Heart right ventricle (tissue), 16 donors: ENCODE data around the gene CALY. TPM values are rescaled to one million over a fixed set of nuclear protein-coding genes. Genes with fewer than 3 reads are reported as not detected.

Source experiments
- ATAC-seq, 8 donors: fragments of 200-7000 bp; cut with Tn5 transposase; one replicate each; pipeline ENCODE4 v1.9.1; 2020; ENCODE audit warnings: mild to moderate bottlenecking in 8 of 8, moderate library complexity in 8 of 8, moderate number of reproducible peaks in 1 of 8
- DNase-seq, 2 donors: peaks; one replicate each; pipeline ENCODE4 v3.0.0-alpha.2; 2020
- H3K27ac ChIP-seq, 10 donors: fragments of 200-600 bp; sonication (generic) in 2 of 10; one replicate each; pipeline versions ENCODE4 v1.5.0 to v1.8.0; 2020 to 2022; ENCODE audit warnings: mild to moderate bottlenecking in 3 of 10
- H3K27me3 ChIP-seq, 7 donors: fragments of 200-600 bp; one replicate each; pipeline ENCODE4 v1.8.0; 2021 to 2022; ENCODE audit warnings: mild to moderate bottlenecking in 2 of 7
- H3K36me3 ChIP-seq, 9 donors: fragments of 200-600 bp; sonication (generic) in 1 of 9; one replicate each; pipeline versions ENCODE4 v1.5.0 to v1.8.0; 2020 to 2022; ENCODE audit warnings: mild to moderate bottlenecking in 2 of 9
- H3K4me1 ChIP-seq, 9 donors: fragments of 200-600 bp; sonication (generic) in 1 of 9; one replicate each; pipeline versions ENCODE4 v1.5.0 to v1.8.0; 2020 to 2022; ENCODE audit warnings: mild to moderate bottlenecking in 4 of 9
- H3K4me3 ChIP-seq, 10 donors: fragments of 200-600 bp; sonication (generic) in 2 of 10; one replicate each; pipeline versions ENCODE4 v1.5.0 to v1.8.0; 2020 to 2022; ENCODE audit warnings: mild to moderate bottlenecking in 7 of 10, moderate library complexity in 2 of 10
- H3K9me3 ChIP-seq, 11 donors: fragments of 200-600 bp in 10 of 11; sonication (generic) in 2 of 11; one replicate each; pipeline versions ENCODE4 v1.5.0 to v1.8.0; 2013 to 2022; ENCODE audit warnings: mild to moderate bottlenecking in 2 of 11, control low read depth in 1 of 11, moderate library complexity in 1 of 11
- WGBS, 2 donors: extraction: QIAGEN DNeasy Blood & Tissue Kit; methylation state at CpG; one replicate each; pipeline ENCODE4 v1.1.7; 2013; ENCODE audit warnings: inconsistent platforms in 1 of 2; 5-methylcytosine and 5-hydroxymethylcytosine counted together
- intact Hi-C, 10 donors: fragments of 100-400 bp; cut with DNase I; formaldehyde crosslinking; loops; one replicate each; pipeline versions ENCODE4 v1.11.1 to v1.14.2; 2022
- polyA plus RNA-seq, 2 donors: library from polyadenylated mRNA; stranded (reverse); fragments of 200-250 nt; gene quantifications; one replicate each; pipeline ENCODE4 v1.2.3, GENCODE V29; 2013
- total RNA-seq, 10 donors: library from RNA; stranded (reverse); fragmentation: NEBNext Ultra II Directional in 3 of 10; extraction: Animal tissue kit (Norgen Biotek cat#: 25700) in 3 of 10; gene quantifications; one replicate each; pipeline versions ENCODE4 v1.2.1 to v1.2.4, GENCODE V29; 2021 to 2023
- TF ChIP-seq, protein P1 (sequence below), 9 donors: fragments of 200-600 bp; sonication (generic) in 2 of 9; IDR thresholded peaks; one replicate each; pipeline versions ENCODE4 v1.5.0 to v1.8.0; 2021 to 2022; ENCODE audit warnings: antibody characterized with exemption in 9 of 9, mild to moderate bottlenecking in 5 of 9, moderate library complexity in 1 of 9
- donor health status: Arrhythmogenic right ventricular cardiomyopathy.
- donor health status: ischemic (EF 13 %, LVEDD 7.1; RV severe dilation, severe dysfunction).
- donor health status: healthy with polysubstance abuse.
- donor health status: DM: no; HTN: yes; CAD: no.
- donor health status: DM: no; HTN: no; CAD: no.
- donor health status: ischemic (EF 25% LVEDD 6.9; RV normal size, moderate dysfunction).
- donor health status: ischemic (EF 25% LVEDD 5.7; RV mildly dilated, moderate dysfunction).
- donor health status: healthy.
- donor health status: DM: yes; HTN: yes; CAD: no.
- donor health status: Ischemic cardiomyopathy.
- donor health status: ischemic (EF 35%, LVEDD 5.7; RV mildly dilated, moderate dysfunction).
- donor health status: nonischemic (EF 11% LVEDD 7.7; RV severe dilation, severe dysfunction).
- donor health status: DM: yes; HTN: yes; CAD: no.
- donor health status: PGD.
- donor health status: ischemic (EF 29% LVEDD 5.4; RV normal size, mild dysfunction).
- donor health status: nonischemic (EF 23%, LVEDD 6.1; RV moderate dilation, normal function).

Gene CALY
- total and polyA plus RNA-seq, 12 donors = 0.09 to 0.77 TPM; not detected in 10

DNA sequence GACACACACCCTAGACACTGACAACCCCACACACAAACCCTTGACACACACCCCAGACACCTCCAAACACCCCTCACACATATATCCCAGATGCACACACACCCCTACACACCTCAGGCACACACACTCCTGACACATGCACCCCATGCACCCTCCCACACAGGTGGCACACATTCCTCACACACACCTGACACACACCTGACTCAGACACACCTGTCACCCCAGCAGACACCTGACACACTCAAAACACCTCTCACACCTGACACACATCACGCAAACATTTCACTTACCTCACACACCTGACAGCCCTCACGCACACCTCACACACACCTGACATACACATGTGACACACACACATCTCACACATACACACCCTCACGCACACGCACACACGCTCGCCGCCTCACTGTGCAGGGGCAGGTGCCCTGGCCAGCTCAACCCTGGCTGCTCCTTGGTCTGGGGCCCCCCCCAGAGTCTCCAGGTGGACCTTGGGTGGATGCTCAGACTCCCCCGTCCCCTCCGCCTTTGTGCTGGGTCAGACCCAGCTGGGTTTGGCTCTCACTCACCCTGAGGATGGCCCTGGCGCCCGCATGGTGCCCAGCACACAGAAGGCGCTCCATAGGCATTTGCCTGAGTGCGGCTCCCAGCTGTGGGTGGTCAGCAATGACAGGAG lies 3.1 kb upstream of the CALY start:
- H3K4me3 ChIP-seq = no peak overlapping the region
- intact Hi-C loops = loop anchor here in 1 of 10 donors (10.0 kb wide), 1 partner anchor 185 kb away; the partner anchor contains the start of gene CYP2E1
- no peak overlapping the region for H3K27ac ChIP-seq
- H3K27me3 ChIP-seq = peaks cover 20 to 93% (median 84%) of the 10 kb centered on the region in 7 donors
- no peaks in the 10 kb centered on the region for H3K9me3 ChIP-seq
- WGBS, 2 donors = 92 to 95% methylated on average over 13 of the region's 13 CpGs
- TF ChIP-seq, protein P1, sequence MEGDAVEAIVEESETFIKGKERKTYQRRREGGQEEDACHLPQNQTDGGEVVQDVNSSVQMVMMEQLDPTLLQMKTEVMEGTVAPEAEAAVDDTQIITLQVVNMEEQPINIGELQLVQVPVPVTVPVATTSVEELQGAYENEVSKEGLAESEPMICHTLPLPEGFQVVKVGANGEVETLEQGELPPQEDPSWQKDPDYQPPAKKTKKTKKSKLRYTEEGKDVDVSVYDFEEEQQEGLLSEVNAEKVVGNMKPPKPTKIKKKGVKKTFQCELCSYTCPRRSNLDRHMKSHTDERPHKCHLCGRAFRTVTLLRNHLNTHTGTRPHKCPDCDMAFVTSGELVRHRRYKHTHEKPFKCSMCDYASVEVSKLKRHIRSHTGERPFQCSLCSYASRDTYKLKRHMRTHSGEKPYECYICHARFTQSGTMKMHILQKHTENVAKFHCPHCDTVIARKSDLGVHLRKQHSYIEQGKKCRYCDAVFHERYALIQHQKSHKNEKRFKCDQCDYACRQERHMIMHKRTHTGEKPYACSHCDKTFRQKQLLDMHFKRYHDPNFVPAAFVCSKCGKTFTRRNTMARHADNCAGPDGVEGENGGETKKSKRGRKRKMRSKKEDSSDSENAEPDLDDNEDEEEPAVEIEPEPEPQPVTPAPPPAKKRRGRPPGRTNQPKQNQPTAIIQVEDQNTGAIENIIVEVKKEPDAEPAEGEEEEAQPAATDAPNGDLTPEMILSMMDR (IDR thresholded peaks at IDR 0.05) = no peak
- no peak for DNase-seq
- H3K36me3 ChIP-seq = no peaks in the 10 kb centered on the region
- ATAC-seq = no peak
- peaks cover 12 to 21% (median 19%) of the 10 kb centered on the region in 9 donors for H3K4me1 ChIP-seq

DNA sequence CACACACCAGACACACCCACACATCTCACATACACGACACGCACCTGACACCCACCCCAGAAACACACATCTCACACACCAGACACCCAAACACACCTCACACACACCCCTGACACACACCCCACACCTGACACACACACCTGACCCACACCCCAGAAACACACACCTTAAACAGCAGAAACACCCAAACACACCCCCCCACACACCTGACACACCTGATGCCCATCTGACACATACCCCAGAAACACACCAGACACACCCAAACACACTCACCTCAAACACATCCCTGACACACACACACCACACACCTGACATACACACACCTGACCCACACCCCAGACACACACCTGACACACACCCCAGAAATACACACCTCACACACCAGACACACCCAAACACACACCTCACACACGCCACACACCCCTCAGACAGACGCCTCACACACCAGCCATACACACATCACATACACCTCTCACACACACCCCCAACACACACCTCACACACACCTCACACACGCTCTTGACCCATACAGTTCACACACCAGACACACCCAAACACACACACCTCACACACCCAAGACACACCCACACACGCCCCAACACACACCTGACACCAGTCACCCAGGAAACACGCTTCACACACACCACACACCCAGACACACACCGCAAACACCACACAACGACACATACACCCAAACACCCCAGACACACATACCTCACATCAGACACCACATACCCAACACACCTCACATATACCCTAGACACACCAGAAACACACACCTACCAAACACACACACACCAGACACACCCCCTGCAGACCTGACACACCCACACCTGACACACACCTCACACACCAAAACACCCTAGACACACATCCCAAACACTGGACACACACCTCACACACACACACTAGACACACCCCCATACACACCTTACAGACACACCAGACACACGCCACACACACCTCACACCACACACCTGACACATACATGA lies 1.7 kb upstream of the CALY start:
- intact Hi-C loops = loop anchor here in 1 of 10 donors (10.0 kb wide), 1 partner anchor 186 kb away; the partner anchor contains the start of gene CYP2E1
- Histone ChIP-seq H3K4me1 (peaks cover 12 to 24% (median 20%) of the 10 kb centered on the region in 9 donors), H3K36me3 (no peaks in the 10 kb centered on the region), H3K9me3 (no peaks in the 10 kb centered on the region), H3K4me3 (no peak overlapping the region), H3K27me3 (peaks cover 24 to 85% (median 75%) of the 10 kb centered on the region in 7 donors), H3K27ac (no peak overlapping the region)
- TF ChIP-seq, protein P1 (IDR thresholded peaks at IDR 0.05) = no peak
- WGBS, 2 donors = 91 to 94% methylated on average over 10 of the region's 10 CpGs
- DNase-seq (no peak), ATAC-seq (no peak)

DNA sequence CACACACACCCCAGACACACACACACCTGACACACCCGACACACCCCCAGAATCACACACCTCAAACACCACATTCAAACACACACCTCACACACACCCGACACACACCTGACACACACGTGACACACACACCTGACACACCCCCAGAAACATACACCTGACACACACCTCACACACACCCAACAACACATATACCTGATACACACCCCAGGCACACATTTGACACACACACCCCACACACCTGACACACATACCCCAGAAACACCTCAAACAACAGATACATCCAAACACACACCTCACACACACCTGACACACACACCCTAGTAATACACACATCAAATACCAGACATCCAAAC lies 652 bp upstream of the CALY start:
- DNase-seq (no peak), ATAC-seq (no peak)
- Histone ChIP-seq H3K9me3 (no peaks in the 10 kb centered on the region), H3K4me1 (peaks cover 12 to 24% (median 20%) of the 10 kb centered on the region in 9 donors), H3K4me3 (no peak overlapping the region), H3K27ac (no peak overlapping the region), H3K36me3 (no peaks in the 10 kb centered on the region), H3K27me3 (peaks cover 24 to 81% (median 74%) of the 10 kb centered on the region in 7 donors)
- intact Hi-C loops = loop anchor here in 1 of 10 donors (10.0 kb wide), 1 partner anchor 187 kb away; the partner anchor contains the start of gene CYP2E1
- 86 to 87% methylated on average over 3 of the region's 3 CpGs for WGBS, 2 donors
- TF ChIP-seq, protein P1 (IDR thresholded peaks at IDR 0.05) = no peak

DNA sequence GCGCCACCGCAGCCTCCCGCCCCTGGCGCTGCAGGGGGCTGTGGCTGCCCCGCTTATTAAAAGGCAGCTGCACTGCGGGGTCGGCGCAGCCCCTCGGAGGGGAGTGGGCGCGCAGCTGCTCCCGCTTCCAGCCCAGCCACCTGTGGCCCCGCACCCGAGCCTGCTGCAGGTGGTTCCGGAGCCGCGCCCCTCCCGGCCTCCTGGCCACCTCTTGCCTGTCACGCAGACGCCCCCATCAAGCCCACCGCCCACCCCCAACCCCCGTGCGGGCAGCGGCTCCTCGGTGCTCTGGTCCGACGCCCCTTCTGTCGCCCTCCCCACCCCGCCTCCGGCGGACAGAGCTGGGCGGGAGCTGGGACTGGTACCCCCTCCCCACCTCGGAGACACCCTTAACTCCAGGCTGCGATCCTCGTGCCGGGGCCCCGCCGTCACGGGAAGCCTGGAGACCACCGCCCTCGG lies 549 bp downstream of the CALY start:
- Histone ChIP-seq H3K27me3 (peaks cover 28 to 85% (median 74%) of the 10 kb centered on the region in 7 donors), H3K27ac (no peak overlapping the region), H3K4me3 (peak overlapping the region in 9 of 10 donors; percentile 23 to 54 (median 39)), H3K36me3 (no peaks in the 10 kb centered on the region), H3K9me3 (no peaks in the 10 kb centered on the region), H3K4me1 (peaks cover 12 to 24% (median 20%) of the 10 kb centered on the region in 9 donors)
- 8 to 9% methylated on average over 25 to 41 of the region's 41 CpGs for WGBS, 2 donors
- DNase-seq (no peak), ATAC-seq (no peak)
- TF ChIP-seq, protein P1 (IDR thresholded peaks at IDR 0.05) = no peak
- intact Hi-C loops = loop anchor here in 1 of 10 donors (10.0 kb wide), 1 partner anchor 189 kb away; the partner anchor contains the start of gene CYP2E1
